ENCODE data around the gene ZNF579. TPM values are rescaled to one million over a fixed set of nuclear protein-coding genes. Genes with fewer than 3 reads are reported as not detected.
"Not testable (repeated sequence)": the region's sequence is repeated elsewhere in the genome, so short reads cannot be mapped to it uniquely, and the experiment has no call there.

The ZNF579 gene
- total RNA-seq, 2 experiments from 2014 or later = 6.1 to 6.5 TPM

- H3K27ac Mint-ChIP-seq = no peak overlapping the region
- peaks cover 18% of the 10 kb centered on the region for H3K36me3 Mint-ChIP-seq (ENCODE audit: low read depth)
- intact Hi-C loops (cut with micrococcal nuclease) = no loop called here
- H3K4me1 Mint-ChIP-seq (ENCODE audit: low read depth) = peaks cover 16% of the 10 kb centered on the region
- no peak for DNase-seq
- H3K4me3 Mint-ChIP-seq = no peak overlapping the region
- CTCF ChIA-PET = no interaction called here
- H3K27me3 Mint-ChIP-seq (ENCODE audit: low read depth) = no peaks in the 10 kb centered on the region
- H3K9me3 Mint-ChIP-seq = peaks cover 2% of the 10 kb centered on the region
Measured at GRCh38 chr19:55576746-55577145, 3.9 kb downstream of the ZNF579 start.

- CTCF ChIA-PET = interaction anchor here (1.1 kb wide), 1 partner anchor 59 kb away, joined by 3 read pairs; no protein-coding TSS in a partner anchor
- DNase-seq; intact Hi-C loops (cut with micrococcal nuclease); H3K9me3 Mint-ChIP-seq; H3K27ac Mint-ChIP-seq; H3K4me1 Mint-ChIP-seq (ENCODE audit: low read depth); H3K27me3 Mint-ChIP-seq (ENCODE audit: low read depth); H3K4me3 Mint-ChIP-seq: not testable (repeated sequence)
- peaks cover 12% of the 10 kb centered on the region for H3K36me3 Mint-ChIP-seq (ENCODE audit: low read depth)
Measured at GRCh38 chr19:55573929-55574328, 6.7 kb downstream of the ZNF579 start.

GRCh38 chr19:55569477-55569876, 11.2 kb downstream of the ZNF579 start:
- H3K27me3 Mint-ChIP-seq (ENCODE audit: low read depth); H3K36me3 Mint-ChIP-seq (ENCODE audit: low read depth); H3K4me3 Mint-ChIP-seq; DNase-seq; H3K27ac Mint-ChIP-seq; intact Hi-C loops (cut with micrococcal nuclease); H3K4me1 Mint-ChIP-seq (ENCODE audit: low read depth); H3K9me3 Mint-ChIP-seq: not testable (repeated sequence)
- CTCF ChIA-PET = interaction anchor here (0.7 kb wide), 1 partner anchor 717 kb away, joined by 3 read pairs; no protein-coding TSS in a partner anchor

- H3K27ac Mint-ChIP-seq = no peak overlapping the region
- H3K36me3 Mint-ChIP-seq (ENCODE audit: low read depth) = no peaks in the 10 kb centered on the region
- no peak for DNase-seq
- no peaks in the 10 kb centered on the region for H3K9me3 Mint-ChIP-seq
- CTCF ChIA-PET = no interaction called here
- H3K4me1 Mint-ChIP-seq (ENCODE audit: low read depth) = no peaks in the 10 kb centered on the region
- no peak overlapping the region for H3K4me3 Mint-ChIP-seq
- H3K27me3 Mint-ChIP-seq (ENCODE audit: low read depth) = peaks cover 3% of the 10 kb centered on the region
- intact Hi-C loops (cut with micrococcal nuclease) = no loop called here
Measured at GRCh38 chr19:55567708-55568328, 12.8 kb downstream of the ZNF579 start.

- CTCF ChIA-PET = no interaction called here
- no peak overlapping the region for H3K27ac Mint-ChIP-seq
- intact Hi-C loops (cut with micrococcal nuclease) = no loop called here
- no peaks in the 10 kb centered on the region for H3K9me3 Mint-ChIP-seq
- H3K4me3 Mint-ChIP-seq = no peak overlapping the region
- no peak for DNase-seq
- no peaks in the 10 kb centered on the region for H3K36me3 Mint-ChIP-seq (ENCODE audit: low read depth)
- peaks cover 3% of the 10 kb centered on the region for H3K27me3 Mint-ChIP-seq (ENCODE audit: low read depth)
- H3K4me1 Mint-ChIP-seq (ENCODE audit: low read depth) = no peaks in the 10 kb centered on the region
Measured at GRCh38 chr19:55566823-55567222, 13.8 kb downstream of the ZNF579 start.

GRCh38 chr19:55563261-55563690, 17.4 kb downstream of the ZNF579 start:
- intact Hi-C loops (cut with micrococcal nuclease) = no loop called here
- H3K4me3 Mint-ChIP-seq = no peak overlapping the region
- CTCF ChIA-PET = no interaction called here
- no peaks in the 10 kb centered on the region for H3K36me3 Mint-ChIP-seq (ENCODE audit: low read depth)
- peaks cover 3% of the 10 kb centered on the region for H3K9me3 Mint-ChIP-seq
- no peaks in the 10 kb centered on the region for H3K4me1 Mint-ChIP-seq (ENCODE audit: low read depth)
- H3K27ac Mint-ChIP-seq = no peak overlapping the region
- H3K27me3 Mint-ChIP-seq (ENCODE audit: low read depth) = peaks cover 6% of the 10 kb centered on the region
- DNase-seq = no peak

- DNase-seq = no peak
- no peaks in the 10 kb centered on the region for H3K4me1 Mint-ChIP-seq (ENCODE audit: low read depth)
- intact Hi-C loops (cut with micrococcal nuclease) = no loop called here
- peaks cover 3% of the 10 kb centered on the region for H3K27me3 Mint-ChIP-seq (ENCODE audit: low read depth)
- H3K4me3 Mint-ChIP-seq = no peak overlapping the region
- no peaks in the 10 kb centered on the region for H3K36me3 Mint-ChIP-seq (ENCODE audit: low read depth)
- H3K9me3 Mint-ChIP-seq = peaks cover 3% of the 10 kb centered on the region
- no peak overlapping the region for H3K27ac Mint-ChIP-seq
- CTCF ChIA-PET = interaction anchor here (0.8 kb wide), 1 partner anchor 56 kb away, joined by 3 read pairs; no protein-coding TSS in a partner anchor
Measured at GRCh38 chr19:55559684-55560083, 21.0 kb downstream of the ZNF579 start.

- Mint-ChIP-seq H3K9me3 (no peaks in the 10 kb centered on the region), H3K27ac (no peak overlapping the region)
- CTCF ChIA-PET = no interaction called here
Measured at GRCh38 chr19:55554741-55555152, 25.9 kb downstream of the ZNF579 start.

GRCh38 chr19:55554302-55554701, 26.3 kb downstream of the ZNF579 start:
- CTCF ChIA-PET = no interaction called here
- no peaks in the 10 kb centered on the region for H3K9me3 Mint-ChIP-seq
- H3K27me3 Mint-ChIP-seq (ENCODE audit: low read depth) = peaks cover 2% of the 10 kb centered on the region
- no peak overlapping the region for H3K27ac Mint-ChIP-seq
- no peak for DNase-seq
- H3K36me3 Mint-ChIP-seq (ENCODE audit: low read depth) = no peaks in the 10 kb centered on the region
- intact Hi-C loops (cut with micrococcal nuclease) = no loop called here
- no peak overlapping the region for H3K4me3 Mint-ChIP-seq
- H3K4me1 Mint-ChIP-seq (ENCODE audit: low read depth) = no peaks in the 10 kb centered on the region

More at GRCh38 chr19:55554741-55555152, 25.9 kb downstream of the ZNF579 start:
- no peak for DNase-seq
- Mint-ChIP-seq H3K4me3 (no peak overlapping the region), H3K4me1 (ENCODE audit: low read depth) (no peaks in the 10 kb centered on the region), H3K36me3 (ENCODE audit: low read depth) (no peaks in the 10 kb centered on the region), H3K27me3 (ENCODE audit: low read depth) (peaks cover 2% of the 10 kb centered on the region)
- intact Hi-C loops (cut with micrococcal nuclease) = no loop called here

- no peaks in the 10 kb centered on the region for H3K36me3 Mint-ChIP-seq (ENCODE audit: low read depth)
- intact Hi-C loops (cut with micrococcal nuclease) = no loop called here
- no peak for DNase-seq
Measured at GRCh38 chr19:55553217-55554182, 27.1 kb downstream of the ZNF579 start.

GRCh38 chr19:55552620-55553019, 28.0 kb downstream of the ZNF579 start:
- Mint-ChIP-seq H3K9me3 (no peaks in the 10 kb centered on the region), H3K27ac (no peak overlapping the region), H3K4me3 (no peak overlapping the region), H3K36me3 (ENCODE audit: low read depth) (no peaks in the 10 kb centered on the region), H3K27me3 (ENCODE audit: low read depth) (peaks cover 6% of the 10 kb centered on the region), H3K4me1 (ENCODE audit: low read depth) (no peaks in the 10 kb centered on the region)
- intact Hi-C loops (cut with micrococcal nuclease) = no loop called here
- CTCF ChIA-PET = interaction anchor here (0.5 kb wide), 1 partner anchor 634 kb away, joined by 3 read pairs; no protein-coding TSS in a partner anchor
- DNase-seq = no peak

More at GRCh38 chr19:55553217-55554182, 27.1 kb downstream of the ZNF579 start:
- CTCF ChIA-PET = interaction anchor here (0.5 kb wide), 1 partner anchor 635 kb away, joined by 3 read pairs; no protein-coding TSS in a partner anchor
- Mint-ChIP-seq H3K4me3 (no peak overlapping the region), H3K4me1 (ENCODE audit: low read depth) (no peaks in the 10 kb centered on the region), H3K27ac (no peak overlapping the region), H3K9me3 (no peaks in the 10 kb centered on the region), H3K27me3 (ENCODE audit: low read depth) (peaks cover 2% of the 10 kb centered on the region)

- intact Hi-C loops (cut with micrococcal nuclease) = no loop called here
- CTCF ChIA-PET = no interaction called here
- no peak for DNase-seq
- H3K36me3 Mint-ChIP-seq (ENCODE audit: low read depth) = no peaks in the 10 kb centered on the region
- H3K4me3 Mint-ChIP-seq = no peak overlapping the region
- H3K27ac Mint-ChIP-seq = no peak overlapping the region
- no peaks in the 10 kb centered on the region for H3K9me3 Mint-ChIP-seq
- H3K4me1 Mint-ChIP-seq (ENCODE audit: low read depth) = no peaks in the 10 kb centered on the region
- peaks cover 6% of the 10 kb centered on the region for H3K27me3 Mint-ChIP-seq (ENCODE audit: low read depth)
Measured at GRCh38 chr19:55552206-55552605, 28.4 kb downstream of the ZNF579 start.

All from activated naive CD4-positive, alpha-beta T cell treated with anti-CD3 and anti-CD28 coated beads for 36 hours (primary cell).